Lower lobe of right lung (tissue), 2 donors: ENCODE data around the gene NABP2. TPM values are rescaled to one million over a fixed set of nuclear protein-coding genes. Genes with fewer than 3 reads are reported as not detected.

ENCODE experiments used
- ATAC-seq, 2 donors: fragments of 200-7000 bp; cut with Tn5 transposase; one replicate each; pipeline ENCODE4 v1.9.1; 2020 to 2022; ENCODE audit warnings: mild to moderate bottlenecking in 2 of 2, moderate library complexity in 2 of 2
- DNase-seq: peaks from one replicate; pipeline ENCODE4 v3.0.0-alpha.2; 2020
- H3K27ac ChIP-seq: fragments of 200-600 bp; one replicate; pipeline ENCODE4 v1.8.0; 2022
- H3K27me3 ChIP-seq: fragments of 200-600 bp; one replicate; pipeline ENCODE4 v1.8.0; 2022; ENCODE audit warnings: low read depth
- H3K36me3 ChIP-seq: fragments of 200-600 bp; one replicate; pipeline ENCODE4 v1.8.0; 2022; ENCODE audit warnings: mild to moderate bottlenecking
- H3K4me1 ChIP-seq: fragments of 200-600 bp; one replicate; pipeline ENCODE4 v1.8.0; 2022
- H3K4me3 ChIP-seq: fragments of 200-600 bp; one replicate; pipeline ENCODE4 v1.8.0; 2022; ENCODE audit warnings: mild to moderate bottlenecking
- H3K9me3 ChIP-seq: fragments of 200-600 bp; one replicate; pipeline ENCODE4 v1.8.0; 2022
- CTCF ChIP-seq: fragments of 200-600 bp; IDR thresholded peaks from one replicate; pipeline ENCODE4 v1.8.0; 2022; ENCODE audit warnings: antibody characterized with exemption, mild to moderate bottlenecking
- intact Hi-C: fragments of 100-400 bp; cut with DNase I; formaldehyde crosslinking; loops from one replicate; pipeline ENCODE4 v1.11.0; 2022
- total RNA-seq: library from RNA; stranded (reverse); fragmentation: NEBNext Ultra II Directional; extraction: Animal tissue kit (Norgen Biotek cat#: 25700); gene quantifications from one replicate; pipeline ENCODE4 v1.2.1, GENCODE V29; 2021
- donor health status: DM: no; HTN: yes; CAD: no; lungs with severe emphysema.

The NABP2 gene
- total RNA-seq, 1 donor from 2014 or later: 20.9 TPM

DNA sequence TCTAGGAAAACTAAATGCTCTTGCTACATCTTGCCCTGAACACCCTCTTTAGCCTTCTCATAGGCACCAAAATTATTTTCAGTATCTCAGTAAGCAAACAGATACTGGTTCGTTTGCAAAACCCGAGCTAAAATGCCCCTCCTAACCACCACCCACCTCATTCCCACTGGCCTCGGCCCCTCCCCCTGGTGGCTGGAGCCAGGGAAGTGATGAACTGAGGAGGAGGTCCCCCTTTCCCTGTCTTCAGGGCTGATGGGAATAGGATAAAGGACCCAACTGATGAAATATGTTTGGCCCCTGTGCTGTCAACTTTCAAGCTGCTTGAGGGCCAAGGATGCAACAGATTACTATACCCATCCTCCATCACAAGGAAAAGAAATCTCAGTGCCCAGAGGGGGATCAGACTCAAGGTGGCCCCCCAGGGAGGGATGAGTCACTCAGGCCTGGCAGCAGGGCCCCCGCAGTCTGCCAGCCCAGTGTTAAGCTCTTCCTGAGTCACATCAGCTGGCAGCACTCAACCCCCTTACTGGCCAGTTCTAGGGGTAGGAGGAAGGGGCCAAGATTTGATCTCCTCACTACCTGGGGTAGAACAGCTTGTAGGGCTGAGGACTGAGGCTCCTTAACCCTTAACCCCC, 32.3 kb downstream of the NABP2 start:
- H3K4me1 ChIP-seq: peaks cover 31% of the 10 kb centered on the region
- H3K36me3 ChIP-seq: peaks cover 52% of the 10 kb centered on the region
- H3K4me3 ChIP-seq: no peak overlapping the region

GRCh38 chr12:56257071-56257470, 32.9 kb downstream of the NABP2 start:
- no peak for DNase-seq
- Histone ChIP-seq H3K27ac (no peak overlapping the region), H3K9me3 (no peaks in the 10 kb centered on the region), H3K4me3 (peak overlapping the region; percentile 96), H3K36me3 (peaks cover 46% of the 10 kb centered on the region), H3K27me3 (no peaks in the 10 kb centered on the region), H3K4me1 (peaks cover 31% of the 10 kb centered on the region)
- intact Hi-C loops: no loop called here
- no peak for TF ChIP-seq CTCF
- ATAC-seq: no peak

More for the DNA sequence above, 32.3 kb downstream of the NABP2 start:
- Histone ChIP-seq H3K27me3 (no peaks in the 10 kb centered on the region), H3K9me3 (no peaks in the 10 kb centered on the region), H3K27ac (no peak overlapping the region)
- DNase-seq (no peak), ATAC-seq (no peak)
- TF ChIP-seq CTCF: no peak
- intact Hi-C loops: no loop called here

- Histone ChIP-seq H3K27me3 (no peaks in the 10 kb centered on the region), H3K27ac (peak overlapping the region; percentile 86), H3K36me3 (peaks cover 41% of the 10 kb centered on the region), H3K9me3 (no peaks in the 10 kb centered on the region), H3K4me1 (peaks cover 31% of the 10 kb centered on the region), H3K4me3 (peak overlapping the region; percentile 96)
- intact Hi-C loops: no loop called here
- ATAC-seq (peak; percentile 2 to 28), DNase-seq (no peak)
- no peak for TF ChIP-seq CTCF
Observed at GRCh38 chr12:56257491-56258067, 33.4 kb downstream of the NABP2 start.

GRCh38 chr12:56258068-56258819, 34.1 kb downstream of the NABP2 start, which contains the start of gene ANKRD52:
TSS of gene ANKRD52 (minus strand) at chr12:56258384. CDS start at chr12:56258269, 115 bp downstream.
- Histone ChIP-seq H3K27me3 (no peaks in the 10 kb centered on the region), H3K36me3 (peaks cover 34% of the 10 kb centered on the region), H3K27ac (peak within 1 kb of the TSS; percentile 86), H3K9me3 (no peaks in the 10 kb centered on the region), H3K4me1 (peaks cover 31% of the 10 kb centered on the region), H3K4me3 (peak within 1 kb of the TSS; percentile 96)
- DNase-seq: peak; percentile 83
- intact Hi-C loops: no loop called here
- ATAC-seq: peak; percentile 98
- peak; percentile 70 for TF ChIP-seq CTCF

DNA sequence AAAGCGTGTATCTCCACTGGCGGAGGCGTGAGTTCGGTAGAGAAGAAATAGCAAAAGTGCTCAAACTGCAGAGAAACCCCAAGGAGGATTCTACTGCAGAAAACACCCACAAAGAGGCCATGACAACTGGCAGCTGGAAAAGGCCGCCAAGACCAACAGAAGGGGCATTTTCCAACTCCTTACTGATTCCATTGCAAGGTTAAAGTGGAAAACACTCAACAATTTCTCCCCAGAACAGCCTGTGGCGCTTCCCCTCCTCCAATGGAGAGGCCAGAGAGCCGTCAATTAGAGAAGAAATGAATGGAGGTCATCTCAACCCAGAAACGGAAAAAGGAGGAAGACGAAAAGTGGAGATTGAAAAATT, 34.7 kb downstream of the NABP2 start:
- DNase-seq (no peak), ATAC-seq (no peak)
- Histone ChIP-seq H3K4me3 (peak overlapping the region; percentile 96), H3K4me1 (peaks cover 31% of the 10 kb centered on the region), H3K9me3 (no peaks in the 10 kb centered on the region), H3K27me3 (no peaks in the 10 kb centered on the region), H3K36me3 (peaks cover 28% of the 10 kb centered on the region), H3K27ac (peak overlapping the region; percentile 86)
- TF ChIP-seq CTCF: no peak
- intact Hi-C loops: no loop called here
